K562 (cell line): Measurements from ENCODE around the gene PARD6A. TPM values are rescaled to one million over a fixed set of nuclear protein-coding genes. Genes with fewer than 3 reads are reported as not detected.

Experiments
- GABPB2 ChIP-seq: fragments of 250-450 bp; sonication (Bioruptor Pico); conservative IDR thresholded peaks from 2 replicates; pipeline ENCODE4 v1.5.1; 2021; ENCODE audit warnings: mild to moderate bottlenecking
- HNRNPL ChIP-seq: fragments of 200-400 bp; formaldehyde crosslinking; IDR thresholded peaks from 2 replicates; pipeline ENCODE4 v1.6.1; 2017; ENCODE audit warnings: low read depth, mild to moderate bottlenecking, low read length
- MTA1 ChIP-seq: fragments of 450-650 bp; IDR thresholded peaks from 2 replicates; pipeline ENCODE4 v1.6.1; 2017; ENCODE audit warnings: borderline replicate concordance
- PTBP1 ChIP-seq: fragments of 200-400 bp; formaldehyde crosslinking; IDR thresholded peaks from 2 replicates; pipeline ENCODE4 v1.6.1; 2017; ENCODE audit warnings: low read depth, low read length
- RBM25 ChIP-seq: fragments of 200-400 bp; formaldehyde crosslinking; IDR thresholded peaks from 2 replicates; pipeline ENCODE4 v1.6.1; 2018; ENCODE audit warnings: low read length, low read depth, moderate library complexity; ENCODE audit not compliant: severe bottlenecking
- RFX5 ChIP-seq: IDR thresholded peaks from 2 replicates; pipeline ENCODE4 v1.6.1; 2011; ENCODE audit warnings: low read depth, mild to moderate bottlenecking, improper control_type of control experiment, low read length
- RNF2 ChIP-seq: sonication (generic); IDR thresholded peaks from 2 replicates; pipeline ENCODE4 v1.6.1; 2016
- ZBTB7A ChIP-seq: IDR thresholded peaks from 2 replicates; pipeline ENCODE4 v1.6.1; 2011; ENCODE audit warnings: low read depth, mild to moderate bottlenecking, low read length, moderate library complexity, borderline replicate concordance; ENCODE audit not compliant: control insufficient read depth
- ZKSCAN8 ChIP-seq: fragments of 200-800 bp; sonication (Bioruptor generic); IDR thresholded peaks from 2 replicates; pipeline ENCODE4 v1.6.1; 2016; ENCODE audit warnings: missing genetic modification characterization, missing compliant biosample characterization
- ZNF589 ChIP-seq: fragments of 200-800 bp; sonication (Bioruptor generic); IDR thresholded peaks from 2 replicates; pipeline ENCODE4 v1.6.1; 2016; ENCODE audit warnings: low read depth, missing genetic modification characterization, missing compliant biosample characterization
- ZNF75A ChIP-seq: fragments of 450-650 bp; formaldehyde crosslinking; IDR thresholded peaks from 2 replicates; pipeline ENCODE4 v1.4.0; 2020; ENCODE audit warnings: mild to moderate bottlenecking
- polyA plus RNA-seq, 8 experiments: library from polyadenylated mRNA; depleted of rRNA in 4 of 8; stranded (reverse) in 5 of 8; unstranded in 3 of 8; fragments of >200 nt; fragmentation: Nextera tagmentation in 2 of 8; fragmentation: Illumina TruSeq in 1 of 8; extraction: Ambion mirVana in 2 of 8; extraction: Trizol in 1 of 8; gene quantifications; 2 replicates each; pipeline versions ENCODE4 v1.2.1 to v1.2.3, GENCODE V29; 2011 to 2014; ENCODE audit warnings: inconsistent platforms in 1 of 8, missing spikeins in 1 of 8
- total RNA-seq, 7 experiments: library from RNA; depleted of rRNA in 6 of 7; stranded (reverse); fragments of >200 nt in 6 of 7; fragmentation: Illumina TruSeq in 2 of 7; extraction: Trizol in 2 of 7; gene quantifications; 2 replicates each; pipeline versions ENCODE4 v1.2.1 to v1.2.3, GENCODE V29; 2011 to 2021; ENCODE audit warnings: low replicate concordance in 1 of 7
- TF ChIP-seq, protein P1 (sequence below), 3 experiments: fragments of 200-800 bp in 1 of 3; fragments of 250-450 bp in 1 of 3; fragments of 450-650 bp in 1 of 3; sonication (Bioruptor Pico) in 1 of 3; sonication (Bioruptor generic) in 1 of 3; formaldehyde crosslinking in 1 of 3; IDR thresholded peaks; 2 replicates each; pipeline versions ENCODE4 v1.6.1 to v1.8.0; 2016 to 2022; ENCODE audit warnings: mild to moderate bottlenecking in 2 of 3, missing genetic modification characterization in 2 of 3, missing compliant biosample characterization in 1 of 3, moderate library complexity in 1 of 3
- TF ChIP-seq, protein P2 (sequence below): fragments of 250-450 bp; sonication (Bioruptor Pico); IDR thresholded peaks from 2 replicates; pipeline ENCODE4 v1.4.0; 2020
- TF ChIP-seq, protein P3 (sequence below): sonication (generic); formaldehyde crosslinking; IDR thresholded peaks from 2 replicates; pipeline ENCODE4 v1.8.0; 2022; ENCODE audit warnings: mild to moderate bottlenecking, missing genetic modification reagents

PARD6A gene
- total and polyA plus RNA-seq, 9 of the 15 experiments (the other 6 are each of a cell fraction or from before 2014, with no cell fraction given), result 0.04 to 2.0 (median 0.44) TPM

DNA sequence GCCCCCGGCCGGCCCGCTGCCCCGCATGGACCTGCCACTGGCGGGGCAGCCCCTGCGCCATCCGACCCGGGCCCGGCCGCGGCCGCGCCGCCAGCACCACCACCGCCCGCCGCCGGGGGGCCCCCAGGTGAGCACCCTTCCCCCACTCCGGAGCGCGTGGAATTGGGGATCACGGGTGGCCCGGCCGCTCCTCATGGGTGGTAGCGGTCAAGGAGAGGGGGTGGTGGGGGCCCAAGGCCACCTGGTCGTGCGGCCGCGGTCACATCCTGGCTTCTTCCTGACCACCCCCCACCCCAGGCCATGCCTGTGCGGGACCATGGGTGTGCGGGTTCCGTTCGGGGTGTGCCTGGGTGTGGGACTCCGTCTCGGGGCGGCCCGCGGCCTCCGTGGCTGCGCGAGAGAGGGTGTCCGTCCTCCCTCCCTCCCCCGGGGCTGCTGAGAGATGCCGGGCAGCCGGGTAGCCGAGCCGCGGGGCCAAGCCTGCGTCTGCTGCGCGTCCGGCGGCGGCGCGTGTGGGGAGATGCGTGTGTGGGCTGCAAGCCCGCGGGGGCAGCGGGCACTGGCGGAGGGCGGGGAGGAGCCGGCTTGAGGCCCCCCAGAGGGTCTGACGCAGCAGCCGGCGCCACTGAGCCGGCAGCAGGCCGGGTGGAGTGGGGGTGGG lies 7.5 kb upstream of the PARD6A start (continued):
- TF ChIP-seq, protein P1, sequence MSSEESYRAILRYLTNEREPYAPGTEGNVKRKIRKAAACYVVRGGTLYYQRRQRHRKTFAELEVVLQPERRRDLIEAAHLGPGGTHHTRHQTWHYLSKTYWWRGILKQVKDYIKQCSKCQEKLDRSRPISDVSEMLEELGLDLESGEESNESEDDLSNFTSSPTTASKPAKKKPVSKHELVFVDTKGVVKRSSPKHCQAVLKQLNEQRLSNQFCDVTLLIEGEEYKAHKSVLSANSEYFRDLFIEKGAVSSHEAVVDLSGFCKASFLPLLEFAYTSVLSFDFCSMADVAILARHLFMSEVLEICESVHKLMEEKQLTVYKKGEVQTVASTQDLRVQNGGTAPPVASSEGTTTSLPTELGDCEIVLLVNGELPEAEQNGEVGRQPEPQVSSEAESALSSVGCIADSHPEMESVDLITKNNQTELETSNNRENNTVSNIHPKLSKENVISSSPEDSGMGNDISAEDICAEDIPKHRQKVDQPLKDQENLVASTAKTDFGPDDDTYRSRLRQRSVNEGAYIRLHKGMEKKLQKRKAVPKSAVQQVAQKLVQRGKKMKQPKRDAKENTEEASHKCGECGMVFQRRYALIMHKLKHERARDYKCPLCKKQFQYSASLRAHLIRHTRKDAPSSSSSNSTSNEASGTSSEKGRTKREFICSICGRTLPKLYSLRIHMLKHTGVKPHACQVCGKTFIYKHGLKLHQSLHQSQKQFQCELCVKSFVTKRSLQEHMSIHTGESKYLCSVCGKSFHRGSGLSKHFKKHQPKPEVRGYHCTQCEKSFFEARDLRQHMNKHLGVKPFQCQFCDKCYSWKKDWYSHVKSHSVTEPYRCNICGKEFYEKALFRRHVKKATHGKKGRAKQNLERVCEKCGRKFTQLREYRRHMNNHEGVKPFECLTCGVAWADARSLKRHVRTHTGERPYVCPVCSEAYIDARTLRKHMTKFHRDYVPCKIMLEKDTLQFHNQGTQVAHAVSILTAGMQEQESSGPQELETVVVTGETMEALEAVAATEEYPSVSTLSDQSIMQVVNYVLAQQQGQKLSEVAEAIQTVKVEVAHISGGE (CRISPR knock-in tag; IDR thresholded peaks at IDR 0.05), result no peak
- TF ChIP-seq, protein P2, sequence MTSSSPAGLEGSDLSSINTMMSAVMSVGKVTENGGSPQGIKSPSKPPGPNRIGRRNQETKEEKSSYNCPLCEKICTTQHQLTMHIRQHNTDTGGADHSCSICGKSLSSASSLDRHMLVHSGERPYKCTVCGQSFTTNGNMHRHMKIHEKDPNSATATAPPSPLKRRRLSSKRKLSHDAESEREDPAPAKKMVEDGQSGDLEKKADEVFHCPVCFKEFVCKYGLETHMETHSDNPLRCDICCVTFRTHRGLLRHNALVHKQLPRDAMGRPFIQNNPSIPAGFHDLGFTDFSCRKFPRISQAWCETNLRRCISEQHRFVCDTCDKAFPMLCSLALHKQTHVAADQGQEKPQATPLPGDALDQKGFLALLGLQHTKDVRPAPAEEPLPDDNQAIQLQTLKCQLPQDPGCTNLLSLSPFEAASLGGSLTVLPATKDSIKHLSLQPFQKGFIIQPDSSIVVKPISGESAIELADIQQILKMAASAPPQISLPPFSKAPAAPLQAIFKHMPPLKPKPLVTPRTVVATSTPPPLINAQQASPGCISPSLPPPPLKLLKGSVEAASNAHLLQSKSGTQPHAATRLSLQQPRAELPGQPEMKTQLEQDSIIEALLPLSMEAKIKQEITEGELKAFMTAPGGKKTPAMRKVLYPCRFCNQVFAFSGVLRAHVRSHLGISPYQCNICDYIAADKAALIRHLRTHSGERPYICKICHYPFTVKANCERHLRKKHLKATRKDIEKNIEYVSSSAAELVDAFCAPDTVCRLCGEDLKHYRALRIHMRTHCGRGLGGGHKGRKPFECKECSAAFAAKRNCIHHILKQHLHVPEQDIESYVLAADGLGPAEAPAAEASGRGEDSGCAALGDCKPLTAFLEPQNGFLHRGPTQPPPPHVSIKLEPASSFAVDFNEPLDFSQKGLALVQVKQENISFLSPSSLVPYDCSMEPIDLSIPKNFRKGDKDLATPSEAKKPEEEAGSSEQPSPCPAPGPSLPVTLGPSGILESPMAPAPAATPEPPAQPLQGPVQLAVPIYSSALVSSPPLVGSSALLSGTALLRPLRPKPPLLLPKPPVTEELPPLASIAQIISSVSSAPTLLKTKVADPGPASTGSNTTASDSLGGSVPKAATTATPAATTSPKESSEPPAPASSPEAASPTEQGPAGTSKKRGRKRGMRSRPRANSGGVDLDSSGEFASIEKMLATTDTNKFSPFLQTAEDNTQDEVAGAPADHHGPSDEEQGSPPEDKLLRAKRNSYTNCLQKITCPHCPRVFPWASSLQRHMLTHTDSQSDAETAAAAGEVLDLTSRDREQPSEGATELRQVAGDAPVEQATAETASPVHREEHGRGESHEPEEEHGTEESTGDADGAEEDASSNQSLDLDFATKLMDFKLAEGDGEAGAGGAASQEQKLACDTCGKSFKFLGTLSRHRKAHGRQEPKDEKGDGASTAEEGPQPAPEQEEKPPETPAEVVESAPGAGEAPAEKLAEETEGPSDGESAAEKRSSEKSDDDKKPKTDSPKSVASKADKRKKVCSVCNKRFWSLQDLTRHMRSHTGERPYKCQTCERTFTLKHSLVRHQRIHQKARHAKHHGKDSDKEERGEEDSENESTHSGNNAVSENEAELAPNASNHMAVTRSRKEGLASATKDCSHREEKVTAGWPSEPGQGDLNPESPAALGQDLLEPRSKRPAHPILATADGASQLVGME (CRISPR knock-in tag), result no peak
- TF ChIP-seq ZNF75A (no peak), GABPB2 (CRISPR knock-in tag) (no peak), PTBP1 (no peak), RNF2 (no peak), RFX5 (no peak), ZBTB7A (no peak), HNRNPL (no peak), ZKSCAN8 (CRISPR knock-in tag) (no peak), ZNF589 (CRISPR knock-in tag) (no peak), RBM25 (no peak), MTA1 (no peak)
- TF ChIP-seq, protein P3, sequence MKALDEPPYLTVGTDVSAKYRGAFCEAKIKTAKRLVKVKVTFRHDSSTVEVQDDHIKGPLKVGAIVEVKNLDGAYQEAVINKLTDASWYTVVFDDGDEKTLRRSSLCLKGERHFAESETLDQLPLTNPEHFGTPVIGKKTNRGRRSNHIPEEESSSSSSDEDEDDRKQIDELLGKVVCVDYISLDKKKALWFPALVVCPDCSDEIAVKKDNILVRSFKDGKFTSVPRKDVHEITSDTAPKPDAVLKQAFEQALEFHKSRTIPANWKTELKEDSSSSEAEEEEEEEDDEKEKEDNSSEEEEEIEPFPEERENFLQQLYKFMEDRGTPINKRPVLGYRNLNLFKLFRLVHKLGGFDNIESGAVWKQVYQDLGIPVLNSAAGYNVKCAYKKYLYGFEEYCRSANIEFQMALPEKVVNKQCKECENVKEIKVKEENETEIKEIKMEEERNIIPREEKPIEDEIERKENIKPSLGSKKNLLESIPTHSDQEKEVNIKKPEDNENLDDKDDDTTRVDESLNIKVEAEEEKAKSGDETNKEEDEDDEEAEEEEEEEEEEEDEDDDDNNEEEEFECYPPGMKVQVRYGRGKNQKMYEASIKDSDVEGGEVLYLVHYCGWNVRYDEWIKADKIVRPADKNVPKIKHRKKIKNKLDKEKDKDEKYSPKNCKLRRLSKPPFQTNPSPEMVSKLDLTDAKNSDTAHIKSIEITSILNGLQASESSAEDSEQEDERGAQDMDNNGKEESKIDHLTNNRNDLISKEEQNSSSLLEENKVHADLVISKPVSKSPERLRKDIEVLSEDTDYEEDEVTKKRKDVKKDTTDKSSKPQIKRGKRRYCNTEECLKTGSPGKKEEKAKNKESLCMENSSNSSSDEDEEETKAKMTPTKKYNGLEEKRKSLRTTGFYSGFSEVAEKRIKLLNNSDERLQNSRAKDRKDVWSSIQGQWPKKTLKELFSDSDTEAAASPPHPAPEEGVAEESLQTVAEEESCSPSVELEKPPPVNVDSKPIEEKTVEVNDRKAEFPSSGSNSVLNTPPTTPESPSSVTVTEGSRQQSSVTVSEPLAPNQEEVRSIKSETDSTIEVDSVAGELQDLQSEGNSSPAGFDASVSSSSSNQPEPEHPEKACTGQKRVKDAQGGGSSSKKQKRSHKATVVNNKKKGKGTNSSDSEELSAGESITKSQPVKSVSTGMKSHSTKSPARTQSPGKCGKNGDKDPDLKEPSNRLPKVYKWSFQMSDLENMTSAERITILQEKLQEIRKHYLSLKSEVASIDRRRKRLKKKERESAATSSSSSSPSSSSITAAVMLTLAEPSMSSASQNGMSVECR (CRISPR knock-in tag), result no peak
